Activated CD8-positive, alpha-beta T cell treated with anti-CD3 and anti-CD28 coated beads, Interleukin-2, amount 10 ng/mL, durations not matched to agents 7 days and 5 days (primary cell): Measurements from ENCODE around the gene SARDH. TPM values are rescaled to one million over a fixed set of nuclear protein-coding genes. Genes with fewer than 3 reads are reported as not detected.

Experiments
- ATAC-seq: fragments of 150-1000 bp; cut with Tn5 transposase; one replicate; pipeline ENCODE4 v1.10.0; 2021; ENCODE audit warnings: moderate library complexity
- CTCF ChIA-PET: fragments of 350-600 bp; sonication (Branson Sonifier 250); formaldehyde crosslinking; loops from one replicate; lab custom pipeline; 2021; ENCODE audit warnings: antibody characterized with exemption; lab: Charles Lee
- POLR2A ChIA-PET: fragments of 350-600 bp; sonication (Branson Sonifier 250); formaldehyde crosslinking; loops from one replicate; lab custom pipeline; 2021; ENCODE audit warnings: antibody characterized with exemption; lab: Charles Lee
- DNase-seq: peaks from one replicate; pipeline ENCODE4 v3.0.0-alpha.2; 2020
- H3K27ac Mint-ChIP-seq: one replicate; pipeline ENCODE4 v1.8.0; 2021; ENCODE audit warnings: mild to moderate bottlenecking, mixed read lengths
- H3K27me3 Mint-ChIP-seq: one replicate; pipeline ENCODE4 v1.8.0; 2021; ENCODE audit warnings: low read depth, mixed read lengths
- H3K36me3 Mint-ChIP-seq: one replicate; pipeline ENCODE4 v1.8.0; 2021; ENCODE audit warnings: low read depth, mixed read lengths
- H3K4me1 Mint-ChIP-seq: one replicate; pipeline ENCODE4 v1.8.0; 2021; ENCODE audit warnings: low read depth, mixed read lengths
- H3K4me3 Mint-ChIP-seq: one replicate; pipeline ENCODE4 v1.8.0; 2021; ENCODE audit warnings: mild to moderate bottlenecking, mixed read lengths
- H3K9me3 Mint-ChIP-seq: one replicate; pipeline ENCODE4 v1.8.0; 2022; ENCODE audit warnings: mixed read lengths; ENCODE audit not compliant: insufficient read depth
- total RNA-seq, 2 experiments: library from RNA; stranded (reverse); gene quantifications; one replicate each; pipeline ENCODE4 v1.2.3, GENCODE V29; 2021

SARDH gene
- total RNA-seq, 2 experiments from 2014 or later = 3.0 to 3.4 TPM

DNA sequence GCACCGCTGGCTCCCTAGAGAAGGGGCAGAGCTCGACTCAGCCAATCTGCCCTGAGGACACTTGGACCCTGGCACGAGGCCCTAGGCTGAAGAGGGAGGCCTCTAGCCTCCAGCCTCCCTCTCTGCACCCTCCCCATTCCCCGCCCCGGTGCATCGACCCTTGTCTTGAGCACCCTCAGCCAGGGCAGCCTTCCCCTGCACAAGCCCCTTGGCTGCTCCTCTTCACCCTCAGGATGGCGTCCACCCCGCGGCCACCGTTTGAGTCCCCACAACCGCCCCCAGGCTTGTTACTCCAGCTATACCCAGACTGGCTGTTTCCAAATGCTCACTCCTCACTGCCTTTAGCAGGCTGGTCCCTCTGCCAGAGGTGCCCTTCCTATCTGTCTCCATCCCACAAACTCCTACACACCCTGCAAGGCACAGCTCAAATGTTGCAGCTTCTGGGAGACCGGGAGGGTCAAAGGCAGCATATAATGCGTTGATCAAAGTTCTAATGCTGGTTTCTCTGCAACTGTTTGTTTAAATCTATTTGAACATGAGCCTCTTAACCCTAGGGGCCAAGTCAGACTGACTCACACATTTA, 122.5 kb downstream of the SARDH start:
- ATAC-seq (no peak), DNase-seq (no peak)
- no peak overlapping the region for H3K27ac Mint-ChIP-seq
- H3K4me1 Mint-ChIP-seq = peaks cover 15% of the 10 kb centered on the region
- peaks cover 23% of the 10 kb centered on the region for H3K27me3 Mint-ChIP-seq
- ChIA-PET POLR2A (no interaction called here), CTCF (no interaction called here)
- H3K4me3 Mint-ChIP-seq = no peak overlapping the region
- H3K36me3 Mint-ChIP-seq = no peaks in the 10 kb centered on the region
- H3K9me3 Mint-ChIP-seq = no peaks in the 10 kb centered on the region

DNA sequence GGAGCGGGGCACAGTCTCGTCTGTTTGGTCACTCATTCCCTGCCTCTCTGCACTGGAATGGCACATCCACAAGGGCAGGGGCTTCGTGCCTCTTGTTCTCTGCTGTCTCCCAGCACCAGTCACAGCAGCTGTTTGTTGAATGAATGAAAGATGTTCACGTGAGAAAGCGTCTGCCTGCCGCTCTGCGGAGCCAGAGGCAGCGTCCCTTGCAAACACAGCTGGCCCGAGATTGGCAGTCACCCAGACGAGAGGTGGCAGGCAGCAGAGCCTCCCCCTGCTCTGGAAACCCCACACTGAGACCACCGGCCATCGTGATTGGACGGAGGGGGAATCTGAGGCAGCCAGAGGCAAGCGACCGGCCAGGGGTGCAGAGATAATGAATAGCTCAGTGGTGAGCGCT, 123.0 kb downstream of the SARDH start:
- ATAC-seq (no peak), DNase-seq (no peak)
- H3K36me3 Mint-ChIP-seq = no peaks in the 10 kb centered on the region
- H3K27ac Mint-ChIP-seq = no peak overlapping the region
- CTCF ChIA-PET = no interaction called here
- POLR2A ChIA-PET = no interaction called here
- H3K4me1 Mint-ChIP-seq = peaks cover 12% of the 10 kb centered on the region
- H3K9me3 Mint-ChIP-seq = no peaks in the 10 kb centered on the region
- H3K4me3 Mint-ChIP-seq = no peak overlapping the region
- peaks cover 27% of the 10 kb centered on the region for H3K27me3 Mint-ChIP-seq

DNA sequence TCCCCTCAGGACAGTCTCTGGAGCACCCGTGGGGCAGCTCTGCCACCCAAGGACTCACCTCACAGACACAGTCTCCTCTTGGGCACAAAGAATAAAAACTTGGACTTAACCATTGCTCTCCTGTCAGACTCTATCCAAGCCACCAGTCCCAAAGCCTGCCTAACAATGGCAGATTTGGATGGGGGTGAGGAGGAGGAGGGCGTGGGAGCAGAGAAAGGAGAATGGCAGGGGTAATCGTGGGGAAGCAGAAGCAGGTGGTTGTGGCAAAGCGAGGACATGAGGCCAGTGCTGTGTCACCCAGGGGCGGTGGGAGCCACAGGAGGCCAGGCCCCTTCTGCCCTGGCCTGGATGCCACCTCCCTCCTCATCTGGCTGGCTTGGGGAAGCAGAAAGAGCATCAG, 123.5 kb downstream of the SARDH start:
- peaks cover 7% of the 10 kb centered on the region for H3K4me1 Mint-ChIP-seq
- no peaks in the 10 kb centered on the region for H3K36me3 Mint-ChIP-seq
- ChIA-PET POLR2A (no interaction called here), CTCF (no interaction called here)
- peaks cover 31% of the 10 kb centered on the region for H3K27me3 Mint-ChIP-seq
- H3K9me3 Mint-ChIP-seq = no peaks in the 10 kb centered on the region
- DNase-seq = no peak
- no peak overlapping the region for H3K4me3 Mint-ChIP-seq
- no peak overlapping the region for H3K27ac Mint-ChIP-seq
- ATAC-seq = no peak

DNA sequence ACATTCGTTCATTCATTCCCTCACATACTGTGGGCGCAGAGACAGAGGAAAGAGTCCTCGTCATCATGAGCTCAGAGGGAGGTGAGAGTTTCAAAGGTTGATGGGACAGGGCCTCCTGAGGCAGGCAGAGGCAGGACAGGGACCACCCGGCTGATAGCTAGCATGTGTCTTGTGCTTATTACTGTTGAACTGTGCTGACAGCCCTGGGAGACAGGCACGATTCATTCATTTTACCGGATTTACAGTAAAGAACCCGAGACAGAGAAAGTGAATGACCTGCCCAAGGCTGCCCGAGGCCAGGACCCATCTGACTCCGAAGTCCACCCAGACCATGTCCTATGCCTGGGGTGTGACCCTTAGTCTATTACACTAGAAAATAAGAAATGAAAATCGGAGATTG, 124.1 kb downstream of the SARDH start:
- peaks cover 34% of the 10 kb centered on the region for H3K27me3 Mint-ChIP-seq
- no peak for DNase-seq
- H3K4me1 Mint-ChIP-seq = peaks cover 3% of the 10 kb centered on the region
- no peak overlapping the region for H3K4me3 Mint-ChIP-seq
- ATAC-seq = no peak
- ChIA-PET CTCF (no interaction called here), POLR2A (no interaction called here)
- H3K27ac Mint-ChIP-seq = no peak overlapping the region
- no peaks in the 10 kb centered on the region for H3K9me3 Mint-ChIP-seq
- H3K36me3 Mint-ChIP-seq = no peaks in the 10 kb centered on the region

Other genes starting within 250 kb of the SARDH start
- gene MYMK, start 213.4 kb downstream of the SARDH start, total RNA-seq = not detected
- not detected for gene ADAMTSL2, start 203.6 kb downstream of the SARDH start, total RNA-seq
- gene FAM163B, start 129.0 kb downstream of the SARDH start, total RNA-seq = not detected
- not detected for gene DBH, start 102.0 kb downstream of the SARDH start, total RNA-seq